ENCODE data around the gene ABCC1. TPM values are rescaled to one million over a fixed set of nuclear protein-coding genes. Genes with fewer than 3 reads are reported as not detected.

ABCC1 gene
- total RNA-seq, result 10 to 100 TPM; 64.6 to 64.8 TPM
- polyA plus RNA-seq, result 9.9 TPM

- no peaks in the 10 kb centered on the region for H3K9me3 ChIP-seq (ENCODE audit: low read length)
- ChIA-PET POLR2A (interaction anchor here (0.7 to 1.5 kb wide), 3 partner anchors 10 to 61 kb away, joined by 3 to 17 read pairs (median 5); partner anchors contain the start of gene CEP20), CTCF (interaction anchor here (1.2 to 1.6 kb wide), 4 partner anchors 11 to 84 kb away, joined by 3 to 5 read pairs (median 4); no protein-coding TSS in a partner anchor)
- peaks cover 0 to 17% (median 1%) of the 10 kb centered on the region in 3 donors for H3K36me3 Mint-ChIP-seq
- H3K4me3 Mint-ChIP-seq, result peak within 1 kb of the TSS; percentile 96 to 99 (median 98)
- H3K4me1 Mint-ChIP-seq, result peaks cover 36 to 49% (median 44%) of the 10 kb centered on the region in 3 donors
- DNase-seq, result peak; percentile 42 to 76 (median 52)
- H3K27me3 Mint-ChIP-seq, result peaks cover 0 to 5% of the 10 kb centered on the region in 2 donors
- H3K4me1 ChIP-seq (ENCODE audit: insufficient read depth, low read length), result peaks cover 27% of the 10 kb centered on the region
- H3K27ac ChIP-seq (ENCODE audit: low read depth, low read length), result peak within 1 kb of the TSS; percentile 90
- H3K36me3 ChIP-seq (ENCODE audit: insufficient read depth, low read length), result no peaks in the 10 kb centered on the region
- H3K27me3 ChIP-seq (ENCODE audit: insufficient read depth, low read length, poor library complexity, severe bottlenecking), result no peaks in the 10 kb centered on the region
- H3K27ac Mint-ChIP-seq, result peak within 1 kb of the TSS; percentile 97 to 100 (median 99)
- H3K4me3 ChIP-seq (ENCODE audit: low read length), result peak within 1 kb of the TSS; percentile 84
- no peaks in the 10 kb centered on the region for H3K9me3 Mint-ChIP-seq
Measured at GRCh38 chr16:15949210-15950160, at the start of gene ABCC1. Gene ABCC1 (plus strand): TSS chr16:15949616. CDS start chr16:15949752, 136 bp downstream.

GRCh38 chr16:15900357-15900756, 49.1 kb upstream of the ABCC1 start:
- Histone ChIP-seq H3K9me3 (ENCODE audit: low read length) (no peaks in the 10 kb centered on the region), H3K4me1 (ENCODE audit: insufficient read depth, low read length) (no peaks in the 10 kb centered on the region), H3K4me3 (ENCODE audit: low read length) (no peak overlapping the region), H3K27me3 (ENCODE audit: insufficient read depth, low read length, poor library complexity, severe bottlenecking) (no peaks in the 10 kb centered on the region), H3K36me3 (ENCODE audit: insufficient read depth, low read length) (no peaks in the 10 kb centered on the region), H3K27ac (ENCODE audit: low read depth, low read length) (no peak overlapping the region)
- ChIA-PET CTCF (no interaction called here), POLR2A (no interaction called here)
- Mint-ChIP-seq H3K27me3 (peaks cover 4% of the 10 kb centered on the region in 2 donors), H3K27ac (no peak overlapping the region), H3K4me1 (no peaks in the 10 kb centered on the region), H3K9me3 (no peaks in the 10 kb centered on the region), H3K36me3 (no peaks in the 10 kb centered on the region), H3K4me3 (no peak overlapping the region)
- no peak for DNase-seq

GRCh38 chr16:15900901-15901500, 48.4 kb upstream of the ABCC1 start:
- POLR2A ChIA-PET, result no interaction called here
- peaks cover 0 to under 1% (median 0%) of the 10 kb centered on the region in 5 donors for H3K9me3 Mint-ChIP-seq
- H3K27ac Mint-ChIP-seq, result no peak overlapping the region

GRCh38 chr16:15903960-15904359, 45.5 kb upstream of the ABCC1 start:
- Histone ChIP-seq H3K36me3 (ENCODE audit: insufficient read depth, low read length) (no peaks in the 10 kb centered on the region), H3K27ac (ENCODE audit: low read depth, low read length) (no peak overlapping the region), H3K4me3 (ENCODE audit: low read length) (no peak overlapping the region), H3K9me3 (ENCODE audit: low read length) (no peaks in the 10 kb centered on the region), H3K27me3 (ENCODE audit: insufficient read depth, low read length, poor library complexity, severe bottlenecking) (no peaks in the 10 kb centered on the region), H3K4me1 (ENCODE audit: insufficient read depth, low read length) (no peaks in the 10 kb centered on the region)
- ChIA-PET POLR2A (no interaction called here), CTCF (no interaction called here)
- Mint-ChIP-seq H3K4me3 (no peak overlapping the region), H3K4me1 (no peaks in the 10 kb centered on the region), H3K36me3 (peaks cover 0 to 4% (median 0%) of the 10 kb centered on the region in 3 donors), H3K27ac (no peak overlapping the region), H3K9me3 (peaks cover 0 to 5% (median 0%) of the 10 kb centered on the region in 5 donors), H3K27me3 (peaks cover 4 to 5% of the 10 kb centered on the region in 2 donors)
- no peak for DNase-seq

More at GRCh38 chr16:15900901-15901500, 48.4 kb upstream of the ABCC1 start:
- H3K27me3 Mint-ChIP-seq, result peaks cover 4 to 5% of the 10 kb centered on the region in 2 donors
- Histone ChIP-seq H3K4me3 (ENCODE audit: low read length) (no peak overlapping the region), H3K27me3 (ENCODE audit: insufficient read depth, low read length, poor library complexity, severe bottlenecking) (no peaks in the 10 kb centered on the region), H3K27ac (ENCODE audit: low read depth, low read length) (no peak overlapping the region), H3K4me1 (ENCODE audit: insufficient read depth, low read length) (no peaks in the 10 kb centered on the region), H3K9me3 (ENCODE audit: low read length) (no peaks in the 10 kb centered on the region), H3K36me3 (ENCODE audit: insufficient read depth, low read length) (no peaks in the 10 kb centered on the region)
- H3K36me3 Mint-ChIP-seq, result no peaks in the 10 kb centered on the region
- CTCF ChIA-PET, result no interaction called here
- no peak overlapping the region for H3K4me3 Mint-ChIP-seq
- no peaks in the 10 kb centered on the region for H3K4me1 Mint-ChIP-seq
- DNase-seq, result no peak

- no peak overlapping the region for H3K4me3 Mint-ChIP-seq
- no peak overlapping the region for H3K27ac ChIP-seq (ENCODE audit: low read depth, low read length)
- peaks cover 0 to 5% (median 0%) of the 10 kb centered on the region in 5 donors for H3K9me3 Mint-ChIP-seq
- peaks cover 0 to 4% (median 2%) of the 10 kb centered on the region in 3 donors for H3K36me3 Mint-ChIP-seq
- H3K4me1 ChIP-seq (ENCODE audit: insufficient read depth, low read length), result no peaks in the 10 kb centered on the region
- H3K36me3 ChIP-seq (ENCODE audit: insufficient read depth, low read length), result no peaks in the 10 kb centered on the region
- H3K4me3 ChIP-seq (ENCODE audit: low read length), result no peak overlapping the region
- no peak overlapping the region for H3K27ac Mint-ChIP-seq
- no peaks in the 10 kb centered on the region for H3K27me3 ChIP-seq (ENCODE audit: insufficient read depth, low read length, poor library complexity, severe bottlenecking)
- ChIA-PET POLR2A (no interaction called here), CTCF (no interaction called here)
- no peaks in the 10 kb centered on the region for H3K9me3 ChIP-seq (ENCODE audit: low read length)
- no peak for DNase-seq
- H3K27me3 Mint-ChIP-seq, result peaks cover 4 to 5% of the 10 kb centered on the region in 2 donors
- H3K4me1 Mint-ChIP-seq, result peaks cover 0 to 5% (median 3%) of the 10 kb centered on the region in 3 donors
Measured at GRCh38 chr16:15906439-15906838, 43.0 kb upstream of the ABCC1 start.

GRCh38 chr16:15907863-15908478, 41.4 kb upstream of the ABCC1 start:
- peaks cover 0 to 4% (median 2%) of the 10 kb centered on the region in 3 donors for H3K36me3 Mint-ChIP-seq
- no peak overlapping the region for H3K4me3 ChIP-seq (ENCODE audit: low read length)
- peaks cover 7 to 12% (median 9%) of the 10 kb centered on the region in 3 donors for H3K4me1 Mint-ChIP-seq

GRCh38 chr16:15911198-15911597, 38.2 kb upstream of the ABCC1 start:
- Histone ChIP-seq H3K4me1 (ENCODE audit: insufficient read depth, low read length) (peaks cover 4% of the 10 kb centered on the region), H3K27me3 (ENCODE audit: insufficient read depth, low read length, poor library complexity, severe bottlenecking) (no peaks in the 10 kb centered on the region), H3K36me3 (ENCODE audit: insufficient read depth, low read length) (no peaks in the 10 kb centered on the region), H3K9me3 (ENCODE audit: low read length) (no peaks in the 10 kb centered on the region), H3K27ac (ENCODE audit: low read depth, low read length) (no peak overlapping the region), H3K4me3 (ENCODE audit: low read length) (no peak overlapping the region)
- H3K27me3 Mint-ChIP-seq, result peaks cover 0 to 2% of the 10 kb centered on the region in 2 donors
- CTCF ChIA-PET, result no interaction called here
- peaks cover 9 to 16% (median 12%) of the 10 kb centered on the region in 3 donors for H3K4me1 Mint-ChIP-seq
- H3K4me3 Mint-ChIP-seq, result no peak overlapping the region
- H3K27ac Mint-ChIP-seq, result peak overlapping the region in 3 of 8 donors; percentile 5 to 70 (median 38)
- DNase-seq, result no peak
- H3K9me3 Mint-ChIP-seq, result peaks cover 0 to 2% (median 0%) of the 10 kb centered on the region in 5 donors
- POLR2A ChIA-PET, result no interaction called here
- peaks cover 0 to 4% (median 2%) of the 10 kb centered on the region in 3 donors for H3K36me3 Mint-ChIP-seq

More at GRCh38 chr16:15907863-15908478, 41.4 kb upstream of the ABCC1 start:
- H3K27ac Mint-ChIP-seq, result no peak overlapping the region
- ChIA-PET CTCF (no interaction called here), POLR2A (no interaction called here)
- H3K4me3 Mint-ChIP-seq, result no peak overlapping the region
- H3K27me3 Mint-ChIP-seq, result peaks cover 4 to 5% of the 10 kb centered on the region in 2 donors
- Histone ChIP-seq H3K27me3 (ENCODE audit: insufficient read depth, low read length, poor library complexity, severe bottlenecking) (no peaks in the 10 kb centered on the region), H3K36me3 (ENCODE audit: insufficient read depth, low read length) (no peaks in the 10 kb centered on the region), H3K4me1 (ENCODE audit: insufficient read depth, low read length) (peaks cover 1% of the 10 kb centered on the region), H3K27ac (ENCODE audit: low read depth, low read length) (no peak overlapping the region), H3K9me3 (ENCODE audit: low read length) (no peaks in the 10 kb centered on the region)
- peaks cover 0 to 5% (median 0%) of the 10 kb centered on the region in 5 donors for H3K9me3 Mint-ChIP-seq
- DNase-seq, result peak in 4 of 5 donors; percentile 4 to 55 (median 14)

Data from CD8-positive, alpha-beta memory T cell (primary cell).